Esophagus muscularis mucosa (tissue), 4 donors: ENCODE results near the gene BTRC. TPM values are rescaled to one million over a fixed set of nuclear protein-coding genes. Genes with fewer than 3 reads are reported as not detected.

Experiments
- DNase-seq: peaks from one replicate; pipeline ENCODE4 v3.0.0-alpha.2; 2017; ENCODE audit errors: extremely low spot score
- H3K27ac ChIP-seq, 4 donors: fragments of 200-600 bp; sonication (generic); replicated peaks in 1 of 4; 1 replicate in 3 of 4; 2 replicates in 1 of 4; pipeline ENCODE4 v1.5.1; 2016 to 2019; ENCODE audit warnings: mild to moderate bottlenecking in 1 of 4
- H3K27me3 ChIP-seq, 4 donors: fragments of 200-600 bp; sonication (generic); one replicate each; pipeline versions ENCODE4 v1.5.1 to v1.6.0; 2016 to 2019
- H3K36me3 ChIP-seq, 4 donors: fragments of 200-600 bp; sonication (generic); one replicate each; pipeline ENCODE4 v1.5.1; 2016 to 2019
- H3K4me1 ChIP-seq, 4 donors: fragments of 200-600 bp; sonication (generic); one replicate each; pipeline ENCODE4 v1.5.1; 2016 to 2019
- H3K4me3 ChIP-seq, 4 donors: fragments of 200-600 bp; sonication (generic); 1 replicate in 2 of 4; 2 replicates in 2 of 4; pipeline ENCODE4 v1.5.1; 2016 to 2019; ENCODE audit warnings: mild to moderate bottlenecking in 4 of 4, moderate library complexity in 1 of 4
- H3K9me3 ChIP-seq, 4 donors: fragments of 200-600 bp; sonication (generic); 1 replicate in 3 of 4; 2 replicates in 1 of 4; pipeline ENCODE4 v1.5.1; 2016 to 2019
- CTCF ChIP-seq, 3 experiments: fragments of 200-600 bp in 2 of 3; fragments of 450-650 bp in 1 of 3; sonication (generic) in 2 of 3; IDR thresholded peaks; one replicate each; pipeline ENCODE4 v1.5.1; 2017 to 2019; ENCODE audit warnings: antibody characterized with exemption in 3 of 3, mild to moderate bottlenecking in 2 of 3, moderate library complexity in 1 of 3
- EP300 ChIP-seq: sonication (generic); formaldehyde crosslinking; IDR thresholded peaks from one replicate; pipeline ENCODE4 v1.6.1; 2017; ENCODE audit warnings: antibody characterized with exemption
- POLR2A ChIP-seq: fragments of 450-650 bp; IDR thresholded peaks from one replicate; pipeline ENCODE4 v1.6.1; 2017; ENCODE audit warnings: antibody characterized with exemption, moderate library complexity, mild to moderate bottlenecking, low read depth
- POLR2AphosphoS5 ChIP-seq, 2 donors: sonication (generic); formaldehyde crosslinking; IDR thresholded peaks; one replicate each; pipeline ENCODE4 v1.6.1; 2017; ENCODE audit warnings: antibody characterized with exemption in 2 of 2
- WGBS: methylation state at CpG from one replicate; pipeline ENCODE4 v1.1.5; 2018; 5-methylcytosine and 5-hydroxymethylcytosine counted together
- intact Hi-C: fragments of 100-400 bp; cut with DNase I; formaldehyde crosslinking; loops from one replicate; pipeline ENCODE4 v1.15.1; 2023
- total RNA-seq, 4 donors: library from RNA; depleted of rRNA; stranded (reverse); fragments of >200 nt; gene quantifications; one replicate each; pipeline versions ENCODE4 v1.1.0 to v1.2.1, GENCODE V29; 2016

Gene BTRC
- total RNA-seq, 4 donors from 2014 or later: 10.1 to 20.0 (median 10.4) TPM

GRCh38 chr10:101446947-101447346, 93.0 kb downstream of the BTRC start:
- DNase-seq: no peak
- intact Hi-C loops: no loop called here
- Histone ChIP-seq H3K4me3 (no peak overlapping the region), H3K4me1 (peaks cover 0 to 18% (median 7%) of the 10 kb centered on the region in 4 donors), H3K27ac (no peak overlapping the region), H3K36me3 (no peaks in the 10 kb centered on the region), H3K9me3 (no peaks in the 10 kb centered on the region), H3K27me3 (no peaks in the 10 kb centered on the region)
- WGBS: 83% methylated on average over 7 of the region's 7 CpGs
- TF ChIP-seq POLR2A: no peak
- no peak for TF ChIP-seq POLR2AphosphoS5 (IDR thresholded peaks at IDR 0.05)
- no peak for TF ChIP-seq CTCF (IDR thresholded peaks at IDR 0.05)
- TF ChIP-seq EP300: no peak

GRCh38 chr10:101447477-101447876, 93.5 kb downstream of the BTRC start:
- Histone ChIP-seq H3K27ac (no peak overlapping the region), H3K4me3 (no peak overlapping the region), H3K4me1 (peaks cover 0 to 15% (median 9%) of the 10 kb centered on the region in 4 donors), H3K36me3 (no peaks in the 10 kb centered on the region), H3K27me3 (no peaks in the 10 kb centered on the region), H3K9me3 (no peaks in the 10 kb centered on the region)
- WGBS: 97% methylated on average over 2 of the region's 2 CpGs
- no peak for TF ChIP-seq EP300
- TF ChIP-seq POLR2A: no peak
- TF ChIP-seq POLR2AphosphoS5 (IDR thresholded peaks at IDR 0.05): no peak
- no peak for TF ChIP-seq CTCF (IDR thresholded peaks at IDR 0.05)
- intact Hi-C loops: no loop called here
- no peak for DNase-seq

GRCh38 chr10:101450277-101451080, 96.5 kb downstream of the BTRC start:
- 84% methylated on average over 6 of the region's 6 CpGs for WGBS
- no peak for DNase-seq
- H3K9me3 ChIP-seq: no peaks in the 10 kb centered on the region
- H3K36me3 ChIP-seq: no peaks in the 10 kb centered on the region
- peaks cover 0 to 28% (median 12%) of the 10 kb centered on the region in 4 donors for H3K4me1 ChIP-seq
- no peak overlapping the region for H3K4me3 ChIP-seq
- H3K27ac ChIP-seq: no peak overlapping the region
- no peaks in the 10 kb centered on the region for H3K27me3 ChIP-seq
- TF ChIP-seq POLR2AphosphoS5 (IDR thresholded peaks at IDR 0.05) (no peak), POLR2A (no peak), CTCF (IDR thresholded peaks at IDR 0.05) (no peak), EP300 (no peak)
- intact Hi-C loops: no loop called here

- Histone ChIP-seq H3K4me1 (peaks cover 0 to 21% (median 8%) of the 10 kb centered on the region in 4 donors), H3K4me3 (no peak overlapping the region), H3K36me3 (no peaks in the 10 kb centered on the region), H3K9me3 (no peaks in the 10 kb centered on the region), H3K27ac (no peak overlapping the region), H3K27me3 (no peaks in the 10 kb centered on the region)
- no peak for DNase-seq
- intact Hi-C loops: no loop called here
- TF ChIP-seq EP300 (no peak), CTCF (IDR thresholded peaks at IDR 0.05) (no peak)
- WGBS: 88% methylated on average over 1 of the region's 1 CpG
Measured at GRCh38 chr10:101451261-101451660, 97.3 kb downstream of the BTRC start.

GRCh38 chr10:101451667-101452069, 97.7 kb downstream of the BTRC start:
- intact Hi-C loops: no loop called here
- Histone ChIP-seq H3K4me3 (no peak overlapping the region), H3K36me3 (no peaks in the 10 kb centered on the region), H3K27ac (no peak overlapping the region), H3K9me3 (no peaks in the 10 kb centered on the region), H3K27me3 (no peaks in the 10 kb centered on the region), H3K4me1 (peaks cover 0 to 19% (median 8%) of the 10 kb centered on the region in 4 donors)
- TF ChIP-seq EP300 (no peak), POLR2A (no peak), CTCF (IDR thresholded peaks at IDR 0.05) (no peak), POLR2AphosphoS5 (IDR thresholded peaks at IDR 0.05) (no peak)
- DNase-seq: no peak
- WGBS: 85% methylated on average over 8 of the region's 8 CpGs
